Measurements from ENCODE around the gene SEZ6L. TPM values are rescaled to one million over a fixed set of nuclear protein-coding genes. Genes with fewer than 3 reads are reported as not detected.

SEZ6L gene
- total RNA-seq, 1 experiment from 2014 or later, result 0.13 TPM

GRCh38 chr22:26135806-26136205 is 33.5 kb upstream of the SEZ6L start:
- no peaks in the 10 kb centered on the region for H3K9me3 ChIP-seq (ENCODE audit: control insufficient read depth, low read depth, low read length)
- H3K4me3 Mint-ChIP-seq, result no peak overlapping the region
- no peak overlapping the region for H3K9ac ChIP-seq (ENCODE audit: extremely low read depth, insufficient read length, low read length)
- no peak overlapping the region for H3T11ph ChIP-seq (ENCODE audit: low read length)
- no peak overlapping the region for H2BK15ac ChIP-seq (ENCODE audit: low read depth, low read length)
- no peak overlapping the region for H3K23ac ChIP-seq (ENCODE audit: insufficient read length, low read depth, low read length)
- no peaks in the 10 kb centered on the region for H3K27me3 ChIP-seq (ENCODE audit: insufficient read depth, low read length)
- H3K79me1 ChIP-seq (ENCODE audit: insufficient read depth, low read depth, low read length, poor library complexity, severe bottlenecking), result no peaks in the 10 kb centered on the region
- TF ChIP-seq CTCF (conservative IDR thresholded peaks at IDR 0.05), result no peak
- no peaks in the 10 kb centered on the region for H3K36me3 Mint-ChIP-seq (ENCODE audit: insufficient read depth in 1 of 3, low read depth in 3 of 3)
- H4K5ac ChIP-seq (ENCODE audit: insufficient read length, low read depth, low read length), result no peak overlapping the region
- H4K91ac ChIP-seq (ENCODE audit: insufficient read length, low read depth, low read length), result no peak overlapping the region
- no peak overlapping the region for H3K27ac Mint-ChIP-seq
- H2BK5ac ChIP-seq (ENCODE audit: insufficient read length, low read length), result no peak overlapping the region
- H3K4me1 Mint-ChIP-seq, result peaks cover 5 to 6% of the 10 kb centered on the region in 2 experiments
- peaks cover 5% of the 10 kb centered on the region for H3K27me3 Mint-ChIP-seq (ENCODE audit: low read depth)
- H3K79me2 ChIP-seq (ENCODE audit: insufficient read depth, low read length), result no peaks in the 10 kb centered on the region
- no peaks in the 10 kb centered on the region for H3K23me2 ChIP-seq (ENCODE audit: insufficient read length, low read depth, low read length, poor library complexity, severe bottlenecking)
- H2BK20ac ChIP-seq (ENCODE audit: low read depth, low read length, poor library complexity, severe bottlenecking), result no peak overlapping the region
- no CpG with 5 or more reads among the region's 2 CpGs for WGBS (ENCODE audit: extremely low coverage, insufficient read length, low lambda C conversion rate)
- H3K4me1 ChIP-seq (ENCODE audit: insufficient read depth, low read length), result no peaks in the 10 kb centered on the region; the same call in 1 of the 2 replicates
- H3K18ac ChIP-seq (ENCODE audit: insufficient read length, low read depth, low read length), result no peak overlapping the region
- no peak overlapping the region for H3K27ac ChIP-seq (ENCODE audit: insufficient read length, low read depth, low read length)
- no peak overlapping the region for H2BK12ac ChIP-seq (ENCODE audit: insufficient read length, low read depth, low read length)
- H4K20me1 ChIP-seq (ENCODE audit: control insufficient read depth, insufficient read depth, insufficient read length), result no peaks in the 10 kb centered on the region
- no peak overlapping the region for H3K56ac ChIP-seq (ENCODE audit: insufficient read length, low read depth, low read length)
- H2AK5ac ChIP-seq (ENCODE audit: insufficient read length, low read length), result no peak overlapping the region
- no peak overlapping the region for H3K4ac ChIP-seq (ENCODE audit: low read depth, low read length)
- DNase-seq, result no peak
- no peak overlapping the region for H2BK120ac ChIP-seq (ENCODE audit: low read depth, low read length, poor library complexity, severe bottlenecking)
- H3K9me3 Mint-ChIP-seq, result no peaks in the 10 kb centered on the region
- H3K4me2 ChIP-seq (ENCODE audit: insufficient read depth, insufficient read length, low read length), result no peak overlapping the region
- no peak overlapping the region for H2AFZ ChIP-seq (ENCODE audit: low read length)
- H3K14ac ChIP-seq (ENCODE audit: insufficient read depth, low read length), result no peak overlapping the region
- no peak overlapping the region for H4K8ac ChIP-seq (replicated peaks; ENCODE audit: insufficient read length, low read depth, low read length)
